HAP-1 (cell line): Measurements from ENCODE around the gene ANKRD50.

Source experiments
- DNase-seq, 2 experiments: peaks; one replicate each; pipeline ENCODE4 v3.0.0-alpha.2; 2016 to 2020; ENCODE audit warnings: low spot score in 2 of 2
- H3K27me3 ChIP-seq: fragments of 250-450 bp; sonication (Bioruptor Pico); 2 replicates; pipeline ENCODE4 v1.5.1; 2020; ENCODE audit warnings: low read depth, mild to moderate bottlenecking, moderate library complexity
- H3K36me3 ChIP-seq: fragments of 250-450 bp; sonication (Bioruptor Pico); replicated peaks from 2 replicates; pipeline ENCODE4 v1.5.1; 2020; ENCODE audit warnings: mild to moderate bottlenecking
- H3K4me1 ChIP-seq: fragments of 250-450 bp; sonication (Bioruptor Pico); 2 replicates; pipeline ENCODE4 v1.5.1; 2020; ENCODE audit warnings: mild to moderate bottlenecking
- H3K4me3 ChIP-seq: fragments of 250-450 bp; sonication (Bioruptor Pico); 2 replicates; pipeline ENCODE4 v1.5.1; 2020; ENCODE audit warnings: mild to moderate bottlenecking, moderate library complexity
- H3K9me3 ChIP-seq: fragments of 250-450 bp; sonication (Bioruptor Pico); 2 replicates; pipeline ENCODE4 v1.5.1; 2020; ENCODE audit warnings: mild to moderate bottlenecking, moderate library complexity
- in situ Hi-C: fragments of 300-500 bp; cut with MboI; formaldehyde crosslinking; loops from 3 replicates; pipeline ENCODE4 v1.14.3; 2020; ENCODE audit warnings: low sequenced_read_pairs, inconsistent platforms, mixed read lengths

The ANKRD50 gene

DNA sequence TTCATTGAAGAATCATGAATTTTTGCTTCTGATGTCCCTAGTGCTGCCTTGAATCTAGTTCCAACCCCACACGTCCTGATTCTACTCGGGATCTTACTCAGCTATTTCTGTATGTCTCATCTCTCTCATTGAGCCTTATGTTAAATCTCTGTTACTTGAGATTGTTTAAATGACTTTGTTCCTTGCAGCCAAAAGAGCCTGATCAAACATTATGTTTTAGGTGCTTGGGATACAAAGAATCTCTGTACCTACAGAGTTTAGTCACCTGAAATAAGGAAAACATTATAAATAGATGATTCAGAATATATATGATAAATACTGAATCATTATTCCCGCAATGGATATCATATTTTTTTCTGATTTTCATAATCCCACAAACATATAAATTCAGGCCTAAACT is 13.7 kb upstream of the ANKRD50 start:
- H3K4me1 ChIP-seq, result no peaks in the 10 kb centered on the region
- in situ Hi-C loops, result no loop called here
- H3K4me3 ChIP-seq, result no peak overlapping the region
- no peaks in the 10 kb centered on the region for H3K9me3 ChIP-seq
- no peak for DNase-seq
- no peaks in the 10 kb centered on the region for H3K27me3 ChIP-seq
- no peaks in the 10 kb centered on the region for H3K36me3 ChIP-seq

DNA sequence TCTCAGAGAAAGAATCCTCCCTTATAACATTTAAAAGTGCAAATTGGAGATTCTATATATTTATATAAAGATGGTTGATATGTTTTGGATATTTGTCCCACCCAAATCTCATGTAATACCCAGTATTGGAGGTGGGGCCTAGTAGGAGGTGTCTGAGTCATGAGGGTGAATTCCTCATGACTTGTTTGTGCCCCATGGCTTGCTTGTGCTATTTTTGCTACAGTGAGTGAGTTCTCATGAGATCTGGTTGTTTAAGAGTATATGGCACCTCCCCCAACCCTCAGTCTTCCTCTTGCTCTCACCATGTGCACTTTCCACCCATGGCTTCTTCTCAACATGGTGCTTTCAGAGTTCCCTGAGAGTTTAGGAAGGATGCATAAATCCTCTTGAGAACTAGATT is 9.5 kb upstream of the ANKRD50 start:
- in situ Hi-C loops, result no loop called here
- no peak for DNase-seq
- H3K4me3 ChIP-seq, result no peak overlapping the region

DNA sequence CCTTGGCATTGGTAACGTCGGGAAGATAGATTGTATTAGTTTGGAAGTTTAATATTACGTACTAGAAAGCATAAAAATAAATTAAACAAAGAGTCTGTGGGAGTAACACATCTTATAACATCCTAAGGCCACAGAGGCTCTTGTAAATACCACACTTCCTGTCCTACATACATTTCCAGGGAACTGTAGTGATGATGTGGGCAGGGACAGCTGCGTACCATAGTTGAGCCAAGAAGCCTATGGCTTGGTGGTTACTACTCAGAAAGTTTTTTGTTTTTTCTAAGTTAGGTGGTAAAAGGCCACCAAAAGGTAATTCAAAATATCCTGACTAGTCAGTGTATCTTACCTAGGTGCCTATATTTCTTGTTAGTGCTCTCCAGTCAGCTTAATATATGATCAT is 4.6 kb upstream of the ANKRD50 start:
- H3K36me3 ChIP-seq, result no peaks in the 10 kb centered on the region
- no peaks in the 10 kb centered on the region for H3K9me3 ChIP-seq
- no peak for DNase-seq
- H3K4me1 ChIP-seq, result peaks cover 7% of the 10 kb centered on the region; the same call in 1 of the 2 replicates
- H3K27me3 ChIP-seq, result no peaks in the 10 kb centered on the region
- H3K4me3 ChIP-seq, result no peak overlapping the region
- in situ Hi-C loops, result no loop called here

More for the DNA sequence above, 9.5 kb upstream of the ANKRD50 start:
- no peaks in the 10 kb centered on the region for H3K36me3 ChIP-seq
- H3K9me3 ChIP-seq, result no peaks in the 10 kb centered on the region
- H3K27me3 ChIP-seq, result no peaks in the 10 kb centered on the region
- H3K4me1 ChIP-seq, result no peaks in the 10 kb centered on the region

DNA sequence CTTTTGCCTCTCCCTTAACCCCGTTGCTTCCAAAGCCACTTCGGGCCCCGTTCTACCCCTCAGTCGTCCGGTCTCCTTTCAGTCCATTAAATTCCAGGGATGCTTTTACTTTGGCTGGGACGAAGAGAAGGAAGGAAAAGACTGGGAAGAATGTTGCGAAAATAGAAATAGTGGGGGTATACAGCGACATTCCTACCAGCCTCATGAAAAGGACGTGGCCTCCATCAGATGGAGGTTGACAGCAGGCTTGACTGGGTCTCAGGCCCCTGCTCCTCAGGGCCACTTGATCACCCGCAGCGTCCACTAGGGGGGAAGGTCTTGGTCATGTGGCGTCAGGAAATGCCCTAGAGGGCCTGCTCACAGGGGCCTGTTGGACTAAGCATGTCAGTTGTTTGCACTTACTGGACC is 657 bp upstream of the ANKRD50 start:
- no peaks in the 10 kb centered on the region for H3K36me3 ChIP-seq
- peak; percentile 59 to 85 for DNase-seq
- H3K27me3 ChIP-seq, result no peaks in the 10 kb centered on the region
- in situ Hi-C loops, result no loop called here
- peak overlapping the region; percentile 67 for H3K4me3 ChIP-seq
- H3K9me3 ChIP-seq, result no peaks in the 10 kb centered on the region
- H3K4me1 ChIP-seq, result peaks cover 18% of the 10 kb centered on the region

DNA sequence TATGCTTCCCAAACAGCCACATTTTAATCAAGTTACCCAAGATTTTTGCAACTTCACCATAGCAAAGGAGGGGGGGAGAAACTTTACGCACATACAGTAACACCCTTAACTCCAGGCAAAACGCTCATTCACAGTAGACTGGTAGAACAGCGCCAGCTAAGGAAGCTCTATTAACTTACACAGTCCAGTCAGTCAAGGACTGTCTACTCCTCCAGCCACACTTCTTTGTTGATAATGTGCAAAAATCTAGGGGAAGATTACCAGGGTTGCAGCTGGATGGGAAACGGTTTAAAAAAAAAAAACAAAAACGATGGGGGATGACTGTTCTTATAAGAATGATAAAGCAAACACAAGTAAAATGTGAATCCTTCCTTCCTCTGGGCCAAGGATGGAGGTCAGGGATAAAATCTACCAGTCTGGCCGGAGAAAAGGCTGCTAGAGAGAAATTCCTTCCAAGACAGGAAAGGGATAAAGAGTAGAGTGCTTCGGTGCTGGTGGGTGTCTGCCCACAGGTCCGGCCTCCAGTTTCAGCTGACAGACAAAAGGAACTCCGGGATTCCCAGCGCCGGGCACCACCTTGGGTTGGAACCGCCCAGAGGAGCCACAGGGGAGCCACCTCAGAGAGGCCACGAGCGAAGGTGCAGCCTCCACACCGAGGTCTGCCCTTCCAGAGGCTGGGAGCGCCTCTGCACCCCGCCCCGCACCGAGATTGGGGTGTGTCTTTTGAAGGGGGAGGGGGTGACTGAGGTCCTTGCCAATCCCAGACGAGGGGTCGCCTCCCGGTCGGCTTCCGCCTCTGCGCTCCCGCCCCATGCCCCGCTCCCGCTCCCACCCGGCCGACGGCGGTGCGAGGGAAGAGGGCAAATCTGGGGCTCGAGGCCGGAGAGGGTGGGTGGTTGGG is 811 bp downstream of the ANKRD50 start:
- in situ Hi-C loops, result no loop called here
- Histone ChIP-seq H3K27me3 (no peaks in the 10 kb centered on the region), H3K36me3 (peaks cover 6% of the 10 kb centered on the region; the same call in 1 of the 2 replicates), H3K9me3 (no peaks in the 10 kb centered on the region), H3K4me3 (peak overlapping the region; percentile 67), H3K4me1 (peaks cover 29% of the 10 kb centered on the region)
- peak; percentile 69 to 82 for DNase-seq

DNA sequence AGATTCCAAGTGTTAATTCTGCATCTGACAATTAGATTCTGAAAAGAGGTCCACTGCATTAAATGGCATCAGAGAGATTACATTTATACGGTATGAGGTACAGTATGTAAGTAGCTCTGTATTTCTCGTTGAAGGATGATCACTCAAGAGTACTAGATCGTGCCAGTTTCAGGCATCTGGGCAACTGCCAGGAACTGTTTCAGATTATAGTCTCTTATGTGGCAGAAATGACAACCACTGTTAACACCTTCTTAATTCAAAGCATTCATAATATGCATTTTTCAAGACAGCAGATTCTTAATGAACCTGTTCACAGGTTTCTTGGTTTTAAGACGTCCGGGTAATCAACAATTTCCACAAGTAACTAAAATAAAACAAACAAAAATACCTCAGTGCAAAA is 1.6 kb downstream of the ANKRD50 start:
- H3K4me1 ChIP-seq, result peaks cover 29% of the 10 kb centered on the region
- H3K4me3 ChIP-seq, result peak overlapping the region; percentile 67
- H3K9me3 ChIP-seq, result no peaks in the 10 kb centered on the region
- no peak for DNase-seq
- in situ Hi-C loops, result no loop called here
- peaks cover 6% of the 10 kb centered on the region; the same call in 1 of the 2 replicates for H3K36me3 ChIP-seq
- H3K27me3 ChIP-seq, result no peaks in the 10 kb centered on the region

DNA sequence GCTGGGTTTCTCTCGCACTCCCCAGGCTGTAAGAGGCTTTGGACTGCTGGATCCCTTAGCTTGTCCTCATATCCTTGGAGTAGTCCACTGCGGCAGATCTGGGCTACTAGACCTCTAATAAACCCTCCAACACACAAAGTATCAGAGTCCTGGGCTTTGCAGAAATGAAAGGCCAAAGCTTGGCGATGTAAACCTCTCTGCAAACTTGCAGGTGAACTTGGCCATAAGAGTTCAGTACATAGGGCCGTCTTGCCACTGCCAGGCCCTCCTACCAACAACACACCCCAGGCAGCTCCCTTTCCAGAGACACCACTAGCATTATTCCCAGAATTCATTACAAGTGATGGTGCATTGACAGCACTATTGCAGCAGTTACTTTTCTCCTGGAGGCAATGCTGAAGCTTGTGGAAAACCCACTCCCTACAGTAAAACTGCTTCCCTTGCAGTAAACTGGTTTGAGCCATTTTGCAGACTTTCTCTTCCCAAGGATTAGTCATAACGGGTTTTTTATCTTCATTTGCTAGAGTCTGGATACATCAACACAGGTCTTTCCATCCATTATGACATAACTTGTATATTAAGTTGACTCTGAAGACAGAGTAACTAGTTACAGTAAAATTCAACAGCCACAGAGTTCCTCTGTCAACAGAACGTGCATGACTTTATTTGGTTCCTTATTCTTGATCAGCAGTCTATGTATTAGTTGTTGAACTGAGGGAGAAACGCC is 2.4 kb downstream of the ANKRD50 start:
- DNase-seq, result peak; percentile 27 to 38
- Histone ChIP-seq H3K36me3 (peaks cover 6% of the 10 kb centered on the region; the same call in 1 of the 2 replicates), H3K9me3 (no peaks in the 10 kb centered on the region), H3K27me3 (no peaks in the 10 kb centered on the region), H3K4me1 (peaks cover 29% of the 10 kb centered on the region), H3K4me3 (peak overlapping the region; percentile 67)
- in situ Hi-C loops, result no loop called here

DNA sequence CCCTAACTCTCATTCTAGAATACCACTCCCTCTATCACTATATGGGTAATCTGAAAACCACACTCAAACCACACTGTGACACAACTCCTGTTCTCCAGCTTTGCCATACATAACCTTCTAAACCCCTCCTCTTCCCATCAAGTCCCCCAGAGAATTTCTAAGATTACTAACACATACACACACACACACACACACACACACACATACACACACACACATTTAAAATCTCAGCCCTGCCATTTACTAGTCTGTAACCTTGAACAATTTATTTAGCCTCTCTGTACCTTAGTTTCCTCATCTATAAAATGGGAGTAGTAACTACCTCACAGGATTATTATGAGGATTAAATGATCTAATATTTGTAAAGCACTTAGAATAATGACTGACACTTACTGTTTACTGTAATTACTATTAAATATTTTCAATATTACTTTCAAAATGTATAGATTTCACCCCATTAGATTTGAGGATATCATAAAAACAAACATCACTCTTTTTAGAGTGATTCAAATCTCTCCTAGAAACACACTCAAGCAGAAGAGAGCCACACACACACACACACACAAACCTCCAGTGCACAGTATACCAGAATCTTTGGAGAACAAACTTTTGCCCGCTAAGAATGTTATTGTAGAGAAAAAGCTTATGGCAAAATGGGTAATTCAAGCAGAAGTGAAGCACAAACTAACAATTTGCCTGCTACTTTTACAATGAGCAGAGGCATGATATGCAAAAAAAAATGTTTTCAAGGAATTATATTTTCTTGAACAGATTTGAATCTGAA is 3.8 kb downstream of the ANKRD50 start:
- H3K9me3 ChIP-seq, result no peaks in the 10 kb centered on the region
- H3K4me1 ChIP-seq, result peaks cover 27% of the 10 kb centered on the region
- in situ Hi-C loops, result no loop called here
- peaks cover 6% of the 10 kb centered on the region; the same call in 1 of the 2 replicates for H3K36me3 ChIP-seq
- H3K4me3 ChIP-seq, result peak overlapping the region; percentile 67
- H3K27me3 ChIP-seq, result no peaks in the 10 kb centered on the region
- no peak for DNase-seq

DNA sequence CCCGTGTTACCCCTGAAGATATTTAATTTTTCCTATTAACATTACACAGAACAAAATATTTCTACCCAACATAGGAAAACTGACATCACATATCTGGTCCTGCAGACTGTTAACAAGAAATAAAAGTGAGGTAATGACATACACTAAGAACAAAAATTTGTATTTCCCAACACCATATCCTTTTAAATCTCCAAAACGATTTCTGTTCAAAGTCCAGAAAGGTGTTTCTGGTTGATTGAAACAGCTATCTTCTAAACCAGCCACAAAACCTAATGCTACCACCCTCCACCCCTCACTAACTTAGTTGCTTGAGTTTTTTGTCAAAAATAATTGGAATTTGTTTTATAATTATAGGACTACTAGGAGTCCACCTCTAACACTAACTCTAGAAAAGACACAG is 7.1 kb downstream of the ANKRD50 start:
- no peak overlapping the region for H3K4me3 ChIP-seq
- peaks cover 13% of the 10 kb centered on the region for H3K36me3 ChIP-seq
- H3K9me3 ChIP-seq, result no peaks in the 10 kb centered on the region
- H3K4me1 ChIP-seq, result peaks cover 19% of the 10 kb centered on the region
- no peak for DNase-seq
- in situ Hi-C loops, result no loop called here
- H3K27me3 ChIP-seq, result no peaks in the 10 kb centered on the region

DNA sequence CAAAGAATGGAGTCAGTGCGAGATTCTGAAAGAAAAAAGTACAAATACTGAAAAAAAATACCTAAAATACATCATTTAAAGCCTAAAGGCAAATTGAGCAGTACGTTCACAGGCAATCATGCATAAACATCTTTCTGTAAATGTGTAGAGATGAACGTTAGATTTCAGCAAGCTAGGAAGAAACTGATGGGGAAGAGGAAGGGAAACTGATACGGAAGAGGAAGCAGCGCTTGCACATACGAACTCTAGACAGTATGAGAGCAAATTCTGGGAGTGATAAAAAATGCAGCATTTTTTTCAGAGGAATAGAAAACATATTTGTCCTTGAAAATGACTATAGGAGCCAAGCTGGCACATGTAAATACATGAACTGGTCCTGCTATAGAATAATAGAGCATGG is 9.4 kb downstream of the ANKRD50 start:
- H3K27me3 ChIP-seq, result no peaks in the 10 kb centered on the region
- in situ Hi-C loops, result no loop called here
- H3K4me1 ChIP-seq, result peaks cover 11% of the 10 kb centered on the region
- no peak for DNase-seq
- no peaks in the 10 kb centered on the region for H3K9me3 ChIP-seq
- H3K4me3 ChIP-seq, result no peak overlapping the region
- peaks cover 17% of the 10 kb centered on the region for H3K36me3 ChIP-seq

DNA sequence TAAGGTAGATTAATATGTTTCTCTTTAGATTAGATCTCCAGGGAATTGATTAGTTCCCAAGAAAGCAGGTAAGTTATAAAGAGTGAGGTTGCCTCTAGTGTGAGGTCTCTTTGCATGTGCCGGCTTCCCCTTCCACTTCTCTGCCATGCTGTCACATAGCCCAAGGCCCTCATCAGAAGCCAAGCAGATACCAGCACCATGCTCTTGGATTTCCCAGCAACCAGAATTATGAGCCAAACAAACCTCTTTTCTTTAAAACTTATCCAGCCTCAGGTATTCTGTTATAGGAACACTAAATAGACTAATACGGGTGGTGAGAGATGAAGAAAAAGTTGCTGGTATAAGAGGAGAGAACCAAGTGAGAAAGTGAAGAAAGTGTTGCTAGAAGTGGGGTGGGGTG is 15.1 kb downstream of the ANKRD50 start:
- in situ Hi-C loops, result no loop called here
- H3K4me3 ChIP-seq, result no peak overlapping the region
- no peaks in the 10 kb centered on the region for H3K4me1 ChIP-seq
- no peaks in the 10 kb centered on the region for H3K27me3 ChIP-seq
- no peak for DNase-seq
- peaks cover 13% of the 10 kb centered on the region for H3K36me3 ChIP-seq
- 0 out of 2 replicates have a peak, but pooled peaks cover 4% of the 10 kb centered on the region for H3K9me3 ChIP-seq

DNA sequence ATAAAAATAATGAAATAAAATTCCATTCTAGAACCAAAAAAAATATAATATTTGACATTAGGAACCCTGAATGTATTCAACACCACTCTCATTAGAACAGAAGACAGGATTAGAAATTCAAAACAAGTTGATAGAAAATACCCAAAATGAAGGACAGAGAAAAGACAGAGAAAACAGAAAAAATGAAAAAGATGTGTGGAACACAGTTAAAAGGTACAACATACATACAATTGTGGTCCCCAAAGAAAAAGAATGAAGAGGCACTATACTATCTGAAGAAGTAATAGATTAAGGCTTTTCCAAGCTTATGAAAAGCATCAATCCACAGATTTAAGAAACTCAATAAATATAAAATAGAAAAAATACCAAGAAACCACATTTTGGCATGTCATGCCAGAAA is 16.4 kb downstream of the ANKRD50 start:
- H3K27me3 ChIP-seq, result no peaks in the 10 kb centered on the region
- no peak for DNase-seq
- no peak overlapping the region for H3K4me3 ChIP-seq
- in situ Hi-C loops, result no loop called here
- 0 out of 2 replicates have a peak, but pooled peaks cover 4% of the 10 kb centered on the region for H3K9me3 ChIP-seq
- H3K4me1 ChIP-seq, result no peaks in the 10 kb centered on the region
- peaks cover 15% of the 10 kb centered on the region for H3K36me3 ChIP-seq

DNA sequence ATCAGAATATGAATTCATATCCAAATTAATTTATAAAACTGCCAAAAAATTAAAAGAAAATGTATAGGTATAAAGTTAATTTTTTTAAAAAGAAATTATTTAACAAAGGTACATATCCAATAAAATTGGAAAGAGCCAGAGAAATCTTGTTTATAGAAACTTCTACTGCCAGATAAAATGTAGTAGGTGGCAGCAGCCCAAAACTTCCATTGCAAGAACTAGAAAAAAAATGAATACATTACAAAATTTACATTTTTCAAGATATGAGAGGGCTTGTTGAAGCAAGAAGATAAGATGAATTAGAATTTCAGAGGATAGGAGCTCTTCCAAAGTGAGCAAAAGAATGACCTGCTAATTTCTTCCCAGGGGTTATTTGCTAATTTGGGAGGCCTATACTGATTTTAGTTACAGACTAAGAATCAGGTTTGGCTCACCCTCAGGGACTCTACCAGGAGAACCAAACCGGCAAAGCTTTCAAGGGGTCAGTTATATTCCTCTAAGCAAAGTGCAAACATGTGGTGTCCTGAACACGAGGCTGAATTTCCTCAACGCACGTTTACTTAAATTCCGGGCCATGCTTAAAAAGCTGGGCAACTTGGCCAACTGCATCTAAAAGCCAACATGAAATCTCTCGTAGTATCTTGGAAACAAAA is 17.5 kb downstream of the ANKRD50 start:
- in situ Hi-C loops, result no loop called here
- H3K9me3 ChIP-seq, result 0 out of 2 replicates have a peak, but pooled peaks cover 4% of the 10 kb centered on the region
- DNase-seq, result no peak
- H3K27me3 ChIP-seq, result no peaks in the 10 kb centered on the region
- H3K4me1 ChIP-seq, result no peaks in the 10 kb centered on the region
- H3K36me3 ChIP-seq, result peaks cover 11% of the 10 kb centered on the region
- no peak overlapping the region for H3K4me3 ChIP-seq
